Liver (tissue), 9 donors: ENCODE data around the gene TGFBR3L. TPM values are rescaled to one million over a fixed set of nuclear protein-coding genes. Genes with fewer than 3 reads are reported as not detected.

Experiments used
- DNase-seq: peaks from one replicate; pipeline ENCODE4 v3.0.0-alpha.2; 2017; ENCODE audit warnings: low spot score
- H3K27ac ChIP-seq, 2 donors: one replicate each; pipeline ENCODE4 v1.7.0; 2013; ENCODE audit warnings: inconsistent platforms in 2 of 2, low read length in 2 of 2, control low read depth in 1 of 2, low read depth in 1 of 2, mild to moderate bottlenecking in 1 of 2
- H3K27me3 ChIP-seq, 4 donors: one replicate each; pipeline versions ENCODE4 v1.6.1 to v1.7.0; 2013; ENCODE audit warnings: low read length in 3 of 4, inconsistent platforms in 1 of 4, mild to moderate bottlenecking in 1 of 4, moderate library complexity in 1 of 4; ENCODE audit not compliant: control insufficient read depth in 4 of 4, insufficient read depth in 4 of 4
- H3K36me3 ChIP-seq, 4 donors: one replicate each; pipeline versions ENCODE4 v1.6.1 to v1.7.0; 2013; ENCODE audit warnings: low read length in 3 of 4, mild to moderate bottlenecking in 3 of 4, low read depth in 1 of 4, moderate library complexity in 1 of 4; ENCODE audit not compliant: control insufficient read depth in 4 of 4, insufficient read depth in 3 of 4
- H3K4me1 ChIP-seq, 4 donors: one replicate each; pipeline versions ENCODE4 v1.6.1 to v1.7.0; 2013; ENCODE audit warnings: low read length in 3 of 4, mild to moderate bottlenecking in 3 of 4, moderate library complexity in 1 of 4; ENCODE audit not compliant: control insufficient read depth in 4 of 4, insufficient read depth in 4 of 4
- H3K4me3 ChIP-seq, 3 donors: one replicate each; pipeline versions ENCODE4 v1.6.1 to v1.7.0; 2013; ENCODE audit warnings: low read length in 3 of 3, control low read depth in 1 of 3, low read depth in 1 of 3, mild to moderate bottlenecking in 1 of 3
- H3K9ac ChIP-seq, 2 donors: one replicate each; pipeline ENCODE4 v1.7.0; 2013; ENCODE audit warnings: low read length in 2 of 2, mild to moderate bottlenecking in 2 of 2, moderate library complexity in 2 of 2, control low read depth in 1 of 2, low read depth in 1 of 2
- H3K9me3 ChIP-seq, 4 donors: one replicate each; pipeline versions ENCODE4 v1.6.1 to v1.7.0; 2013; ENCODE audit warnings: low read length in 3 of 4; ENCODE audit not compliant: control insufficient read depth in 4 of 4
- ATF3 ChIP-seq: IDR thresholded peaks from 2 replicates; pipeline ENCODE4 v1.6.1; 2016; ENCODE audit warnings: antibody characterized with exemption
- EGR1 ChIP-seq, 2 donors: IDR thresholded peaks; 2 replicates each; pipeline ENCODE4 v1.6.1; 2016 to 2018; ENCODE audit warnings: antibody characterized with exemption in 2 of 2, low read depth in 2 of 2
- FOXA2 ChIP-seq: IDR thresholded peaks from 2 replicates; pipeline ENCODE4 v1.6.1; 2016; ENCODE audit warnings: antibody characterized with exemption
- GABPA ChIP-seq, 2 donors: IDR thresholded peaks in 1 of 2; conservative IDR thresholded peaks in 1 of 2; 2 replicates each; pipeline ENCODE4 v1.6.1; 2016; ENCODE audit warnings: antibody characterized with exemption in 2 of 2, mild to moderate bottlenecking in 1 of 2, moderate library complexity in 1 of 2
- HNF4A ChIP-seq, 2 donors: conservative IDR thresholded peaks; 2 replicates each; pipeline ENCODE4 v1.6.1; 2016; ENCODE audit warnings: antibody characterized with exemption in 2 of 2, mild to moderate bottlenecking in 2 of 2
- HNF4G ChIP-seq: IDR thresholded peaks from 2 replicates; pipeline ENCODE4 v1.6.1; 2016; ENCODE audit warnings: antibody characterized with exemption
- JUND ChIP-seq, 2 donors: IDR thresholded peaks; 2 replicates each; pipeline ENCODE4 v1.6.1; 2016; ENCODE audit warnings: antibody characterized with exemption in 2 of 2
- NR2F2 ChIP-seq: IDR thresholded peaks from 2 replicates; pipeline ENCODE4 v1.6.1; 2016; ENCODE audit warnings: antibody characterized with exemption
- RAD21 ChIP-seq, 2 donors: IDR thresholded peaks; 2 replicates each; pipeline ENCODE4 v1.6.1; 2016; ENCODE audit warnings: antibody characterized with exemption in 2 of 2, mild to moderate bottlenecking in 2 of 2
- RXRA ChIP-seq, 2 donors: IDR thresholded peaks; 2 replicates each; pipeline ENCODE4 v1.6.1; 2017 to 2018; ENCODE audit warnings: antibody characterized with exemption in 2 of 2, mild to moderate bottlenecking in 1 of 2
- TAF1 ChIP-seq: conservative IDR thresholded peaks from 2 replicates; pipeline ENCODE4 v1.6.1; 2016; ENCODE audit warnings: antibody characterized with exemption, mild to moderate bottlenecking
- YY1 ChIP-seq: IDR thresholded peaks from 2 replicates; pipeline ENCODE4 v1.6.1; 2016; ENCODE audit warnings: antibody characterized with exemption, mild to moderate bottlenecking
- WGBS: extraction: QIAGEN DNeasy Blood & Tissue Kit; methylation state at CpG from one replicate; pipeline ENCODE4 v1.1.7; 2013; 5-methylcytosine and 5-hydroxymethylcytosine counted together
- polyA plus RNA-seq, 2 donors: library from polyadenylated mRNA; stranded (reverse) in 1 of 2; unstranded in 1 of 2; fragments of 200-250 nt in 1 of 2; fragments of >200 nt in 1 of 2; fragmentation: Nextera tagmentation in 1 of 2; extraction: Ambion mirVana in 1 of 2; gene quantifications; one replicate each; pipeline versions ENCODE4 v1.2.1 to v1.2.3, GENCODE V29; 2013 to 2015
- total RNA-seq, 2 donors: library from RNA; depleted of rRNA; stranded (reverse); fragments of >200 nt; gene quantifications; one replicate each; pipeline ENCODE4 v1.2.3, GENCODE V29; 2014
- TF ChIP-seq, protein P1 (sequence below): fragments of 150-350 bp; IDR thresholded peaks from 2 replicates; pipeline ENCODE4 v1.5.1; 2017; ENCODE audit warnings: improper control_type of control experiment, low read depth, low read length; ENCODE audit not compliant: missing input control
- donor health status: healthy.
- donor health status: healthy.
- donor health status: healthy.
- donor health status: healthy.
- donor health status: healthy.

Gene TGFBR3L
- total and polyA plus RNA-seq, 4 donors, result 0.32 to 2.5 (median 0.36) TPM; not detected in 1

DNA sequence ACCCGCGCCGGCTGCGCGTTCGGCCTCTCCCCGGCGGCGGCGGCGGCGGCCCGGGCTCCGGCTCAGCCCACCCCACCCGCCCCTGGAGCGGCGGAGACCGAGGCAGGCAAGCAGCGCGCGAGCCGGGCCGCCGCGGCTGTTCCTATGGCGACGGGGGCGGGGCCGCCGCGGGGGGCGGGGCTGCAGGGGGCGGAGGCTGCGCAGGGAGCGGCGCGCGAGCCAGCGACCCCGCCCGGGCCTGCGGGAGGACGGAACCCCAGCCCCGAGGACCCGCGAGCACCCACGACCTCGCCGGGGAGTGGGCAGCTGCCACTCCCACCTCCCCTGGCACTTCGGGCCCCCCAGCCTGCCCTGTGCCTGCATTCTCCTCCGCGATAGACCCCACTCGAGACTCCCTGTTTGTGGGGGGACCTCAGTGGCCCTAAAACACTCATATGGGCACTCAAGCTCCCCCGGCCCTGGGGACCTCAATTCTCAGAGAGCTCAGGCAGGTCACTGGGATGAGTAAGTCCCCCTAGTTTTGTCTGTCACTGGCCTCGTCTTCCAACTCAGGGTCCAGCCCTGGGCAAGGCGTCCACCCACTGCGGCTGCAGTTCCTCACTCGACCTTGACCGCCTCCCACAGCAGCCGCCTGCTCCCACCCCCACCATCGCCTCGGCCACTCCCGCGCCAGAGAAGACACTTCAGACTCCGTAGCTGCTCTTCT, 11.5 kb downstream of the TGFBR3L start, which contains the start of gene CTXN1:
Gene CTXN1 (minus strand): TSS at position 115 of the 706 bp plus-strand sequence. CDS start 597 bp downstream, outside the sequence.
- Histone ChIP-seq H3K27ac (no peak within 1 kb of the TSS), H3K4me1 (peaks cover 11 to 21% (median 15%) of the 10 kb centered on the region in 4 donors), H3K9ac (no peak within 1 kb of the TSS), H3K9me3 (no peaks in the 10 kb centered on the region), H3K27me3 (no peaks in the 10 kb centered on the region), H3K36me3 (peaks cover 0 to 21% (median 10%) of the 10 kb centered on the region in 4 donors), H3K4me3 (peak within 1 kb of the TSS in 1 of 3 donors; percentile 55)
- TF ChIP-seq RAD21 (IDR thresholded peaks at IDR 0.05), result no peak
- WGBS, result 14% methylated on average over 65 of the region's 65 CpGs
- peak; percentile 93 for DNase-seq

DNA sequence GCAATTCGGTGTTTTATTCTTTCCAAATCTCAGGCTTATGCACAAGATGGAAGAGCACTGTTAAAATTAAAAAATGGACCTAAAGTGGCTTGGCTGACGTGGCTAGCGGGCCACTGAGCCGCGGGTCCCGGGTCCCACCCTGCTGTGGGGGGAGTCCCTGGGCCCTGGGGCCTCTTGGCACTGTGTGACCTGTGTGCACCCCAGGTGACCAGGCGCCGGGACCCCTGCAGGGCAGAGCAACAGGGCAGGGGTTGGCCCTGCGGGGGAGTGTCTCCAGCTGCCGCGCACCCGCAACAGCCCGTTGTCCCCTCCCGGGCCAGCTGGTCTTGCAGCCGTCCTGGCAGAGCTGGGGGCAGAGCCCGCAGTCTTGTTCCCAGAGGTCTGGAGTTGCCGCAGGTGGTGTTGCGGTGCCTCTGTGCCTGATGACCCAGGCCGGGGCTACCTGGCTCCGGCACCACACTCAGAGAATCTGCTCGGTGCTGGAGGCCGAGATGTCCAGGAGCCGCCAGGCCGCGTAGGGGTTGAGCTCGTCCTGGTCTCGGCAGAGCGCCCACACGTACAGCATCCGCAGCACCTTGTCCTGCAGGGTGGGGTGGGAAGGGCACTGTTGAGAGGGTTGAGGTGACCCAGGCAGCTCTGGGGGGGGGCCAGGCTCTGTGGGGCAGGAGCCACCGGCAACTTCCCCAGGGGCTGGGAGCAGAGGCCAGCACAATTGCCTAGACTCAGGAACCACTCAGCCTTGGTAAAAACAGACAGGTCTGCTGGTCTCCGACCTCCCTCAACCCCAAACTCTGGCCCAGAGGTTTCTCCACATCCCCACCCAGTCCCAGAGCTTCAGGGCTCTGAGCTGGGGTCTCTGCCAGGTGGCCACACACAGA, 12.3 kb downstream of the TGFBR3L start:
- H3K9ac ChIP-seq, result no peak overlapping the region
- peaks cover 8 to 13% (median 9%) of the 10 kb centered on the region in 4 donors for H3K4me1 ChIP-seq
- TF ChIP-seq ATF3 (no peak), TAF1 (no peak), FOXA2 (no peak), NR2F2 (no peak), HNF4A (conservative IDR thresholded peaks at IDR 0.05) (no peak), HNF4G (no peak), JUND (IDR thresholded peaks at IDR 0.05) (no peak), YY1 (no peak), EGR1 (IDR thresholded peaks at IDR 0.05; ENCODE audit: low read depth in 2 of 2) (no peak), RXRA (IDR thresholded peaks at IDR 0.05) (no peak), RAD21 (IDR thresholded peaks at IDR 0.05) (no peak), GABPA (IDR thresholded peaks at IDR 0.05 in 1 of 2, conservative IDR thresholded peaks at IDR 0.05 in 1 of 2) (no peak)
- TF ChIP-seq, protein P1, sequence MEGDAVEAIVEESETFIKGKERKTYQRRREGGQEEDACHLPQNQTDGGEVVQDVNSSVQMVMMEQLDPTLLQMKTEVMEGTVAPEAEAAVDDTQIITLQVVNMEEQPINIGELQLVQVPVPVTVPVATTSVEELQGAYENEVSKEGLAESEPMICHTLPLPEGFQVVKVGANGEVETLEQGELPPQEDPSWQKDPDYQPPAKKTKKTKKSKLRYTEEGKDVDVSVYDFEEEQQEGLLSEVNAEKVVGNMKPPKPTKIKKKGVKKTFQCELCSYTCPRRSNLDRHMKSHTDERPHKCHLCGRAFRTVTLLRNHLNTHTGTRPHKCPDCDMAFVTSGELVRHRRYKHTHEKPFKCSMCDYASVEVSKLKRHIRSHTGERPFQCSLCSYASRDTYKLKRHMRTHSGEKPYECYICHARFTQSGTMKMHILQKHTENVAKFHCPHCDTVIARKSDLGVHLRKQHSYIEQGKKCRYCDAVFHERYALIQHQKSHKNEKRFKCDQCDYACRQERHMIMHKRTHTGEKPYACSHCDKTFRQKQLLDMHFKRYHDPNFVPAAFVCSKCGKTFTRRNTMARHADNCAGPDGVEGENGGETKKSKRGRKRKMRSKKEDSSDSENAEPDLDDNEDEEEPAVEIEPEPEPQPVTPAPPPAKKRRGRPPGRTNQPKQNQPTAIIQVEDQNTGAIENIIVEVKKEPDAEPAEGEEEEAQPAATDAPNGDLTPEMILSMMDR, result no peak
- no peak for DNase-seq
- 90% methylated on average over 32 of the region's 32 CpGs for WGBS
- H3K36me3 ChIP-seq, result peaks cover 2 to 26% (median 11%) of the 10 kb centered on the region in 4 donors
- no peaks in the 10 kb centered on the region for H3K9me3 ChIP-seq
- no peaks in the 10 kb centered on the region for H3K27me3 ChIP-seq
- no peak overlapping the region for H3K27ac ChIP-seq
- H3K4me3 ChIP-seq, result no peak overlapping the region
